HFFc6 (cell line): ENCODE data around the gene MADD. TPM values are rescaled to one million over a fixed set of nuclear protein-coding genes. Genes with fewer than 3 reads are reported as not detected.

Experiments used
- DNase-seq: peaks from one replicate; pipeline ENCODE4 v3.0.0-alpha.2; 2018
- H3K27ac Mint-ChIP-seq: 2 replicates; pipeline ENCODE4 v1.8.0; 2020; ENCODE audit warnings: mild to moderate bottlenecking, mixed read lengths
- H3K27me3 Mint-ChIP-seq: 2 replicates; pipeline ENCODE4 v1.8.0; 2021; ENCODE audit warnings: mild to moderate bottlenecking, moderate library complexity, mixed read lengths; ENCODE audit not compliant: insufficient read depth
- H3K36me3 Mint-ChIP-seq: 2 replicates; pipeline ENCODE4 v1.8.0; 2021; ENCODE audit warnings: low read depth, mixed read lengths
- H3K4me1 Mint-ChIP-seq: 2 replicates; pipeline ENCODE4 v1.8.0; 2020; ENCODE audit warnings: low read depth, mixed read lengths
- H3K4me3 Mint-ChIP-seq: 2 replicates; pipeline ENCODE4 v1.8.0; 2020; ENCODE audit warnings: mild to moderate bottlenecking, moderate library complexity, mixed read lengths
- H3K9me3 Mint-ChIP-seq: 2 replicates; pipeline ENCODE4 v1.8.0; 2020; ENCODE audit warnings: mild to moderate bottlenecking, mixed read lengths
- CTCF ChIP-seq: fragments of 200-600 bp; sonication (generic); IDR thresholded peaks from 2 replicates; pipeline ENCODE4 v1.5.0; 2021; ENCODE audit warnings: antibody characterized with exemption, mild to moderate bottlenecking
- total RNA-seq, 6 experiments: library from RNA; stranded (reverse); fragmentation: NEBNext Ultra II Directional; extraction: Animal tissue kit (Norgen Biotek cat#: 25700); gene quantifications; 2 replicates in 1 of 6; 3 replicates in 5 of 6; pipeline ENCODE4 v1.2.3, GENCODE V29; 2021

MADD gene
- total RNA-seq, 6 experiments from 2014 or later = 22.4 to 30.5 (median 25.2) TPM

GRCh38 chr11:47270331-47271271, 668 bp downstream of the MADD start:
- peaks cover 45% of the 10 kb centered on the region for H3K4me1 Mint-ChIP-seq
- TF ChIP-seq CTCF = peak; percentile 49
- peak overlapping the region; percentile 73 for H3K27ac Mint-ChIP-seq
- no peaks in the 10 kb centered on the region for H3K9me3 Mint-ChIP-seq
- peaks cover 5% of the 10 kb centered on the region for H3K36me3 Mint-ChIP-seq
- peak; percentile 55 for DNase-seq
- peaks cover 5% of the 10 kb centered on the region for H3K27me3 Mint-ChIP-seq
- peak overlapping the region; percentile 83 for H3K4me3 Mint-ChIP-seq

GRCh38 chr11:47271328-47271727, 1.4 kb downstream of the MADD start:
- H3K4me1 Mint-ChIP-seq = peaks cover 43% of the 10 kb centered on the region
- peaks cover 8% of the 10 kb centered on the region for H3K36me3 Mint-ChIP-seq
- H3K27me3 Mint-ChIP-seq = peaks cover 5% of the 10 kb centered on the region
- H3K9me3 Mint-ChIP-seq = no peaks in the 10 kb centered on the region
- peak overlapping the region; percentile 83 for H3K4me3 Mint-ChIP-seq
- no peak for TF ChIP-seq CTCF
- no peak for DNase-seq
- peak overlapping the region; percentile 73 for H3K27ac Mint-ChIP-seq

- peaks cover 15% of the 10 kb centered on the region for H3K36me3 Mint-ChIP-seq
- DNase-seq = no peak
- no peaks in the 10 kb centered on the region for H3K9me3 Mint-ChIP-seq
- H3K4me1 Mint-ChIP-seq = peaks cover 43% of the 10 kb centered on the region
- no peak for TF ChIP-seq CTCF
- H3K4me3 Mint-ChIP-seq = peak overlapping the region; percentile 83; the same call in 1 of the 2 replicates
- H3K27me3 Mint-ChIP-seq = peaks cover 5% of the 10 kb centered on the region
- no peak overlapping the region for H3K27ac Mint-ChIP-seq
These were observed 2.2 kb downstream of the MADD start for GRCh38 chr11:47271961-47272661.

- Mint-ChIP-seq H3K4me1 (peaks cover 47% of the 10 kb centered on the region), H3K27ac (no peak overlapping the region), H3K36me3 (peaks cover 15% of the 10 kb centered on the region), H3K4me3 (no peak overlapping the region), H3K27me3 (peaks cover 5% of the 10 kb centered on the region), H3K9me3 (no peaks in the 10 kb centered on the region)
- DNase-seq = no peak
- TF ChIP-seq CTCF = no peak
These were observed 2.8 kb downstream of the MADD start for GRCh38 chr11:47272706-47273105.

- DNase-seq = no peak
- no peaks in the 10 kb centered on the region; the same call in 1 of the 2 replicates for H3K27me3 Mint-ChIP-seq
- no peak overlapping the region for H3K4me3 Mint-ChIP-seq
- H3K4me1 Mint-ChIP-seq = peaks cover 35% of the 10 kb centered on the region
- H3K36me3 Mint-ChIP-seq = peaks cover 10% of the 10 kb centered on the region
- no peaks in the 10 kb centered on the region for H3K9me3 Mint-ChIP-seq
- no peak for TF ChIP-seq CTCF
- no peak overlapping the region for H3K27ac Mint-ChIP-seq
These were observed 4.7 kb downstream of the MADD start for GRCh38 chr11:47274495-47275235.
